H1 (cell line): Measurements from ENCODE around the gene KLF13. TPM values are rescaled to one million over a fixed set of nuclear protein-coding genes. Genes with fewer than 3 reads are reported as not detected.
A peak's percentile ranks its signal among the peaks of the same experiment; 100 is the strongest.

ENCODE experiments used
- CTCF ChIA-PET: fragments of 300-600 bp; sonication (Branson Sonifier 250); formaldehyde crosslinking; loops from one replicate; lab custom pipeline; 2021; ENCODE audit not compliant: partially characterized antibody; lab: Charles Lee
- POLR2A ChIA-PET: fragments of 300-600 bp; sonication (Branson Sonifier 250); formaldehyde crosslinking; loops from one replicate; lab custom pipeline; 2021; ENCODE audit warnings: inconsistent platforms; ENCODE audit not compliant: partially characterized antibody; lab: Charles Lee
- DNase-seq, 2 experiments: peaks; one replicate each; pipeline versions ENCODE4 v3.0.0 to v3.0.0-alpha.2; 2010 to 2022; ENCODE audit warnings: low spot score in 2 of 2, low read depth in 1 of 2, mixed read lengths in 1 of 2
- FAIRE-seq: peaks from 2 replicates; lab custom pipeline; 2011; peaks lifted over from hg19 to GRCh38; lab: Jason Lieb, UNC
- H2AFZ ChIP-seq: 2 replicates; pipeline ENCODE4 v1.8.1; 2012; ENCODE audit warnings: low read length, inconsistent platforms
- H2AK5ac ChIP-seq: 2 replicates; pipeline ENCODE4 v1.6.1; 2013; ENCODE audit warnings: low read depth, low read length
- H2BK120ac ChIP-seq: replicated peaks from 2 replicates; pipeline ENCODE3; 2013; ENCODE audit warnings: low read depth, low read length, inconsistent platforms
- H2BK12ac ChIP-seq: 2 replicates; pipeline ENCODE4 v1.6.1; 2013; ENCODE audit warnings: low read depth, low read length
- H2BK15ac ChIP-seq: 2 replicates; pipeline ENCODE4 v1.6.1; 2013; ENCODE audit warnings: low read length
- H2BK20ac ChIP-seq: 2 replicates; pipeline ENCODE4 v1.6.1; 2013; ENCODE audit warnings: low read length
- H2BK5ac ChIP-seq: 2 replicates; pipeline ENCODE4 v1.6.1; 2013; ENCODE audit warnings: low read depth, low read length
- H3K14ac ChIP-seq: 2 replicates; pipeline ENCODE4 v1.6.1; 2013; ENCODE audit warnings: inconsistent platforms; ENCODE audit not compliant: insufficient read length
- H3K18ac ChIP-seq: 2 replicates; pipeline ENCODE4 v1.6.1; 2013; ENCODE audit warnings: low read length; ENCODE audit errors: extremely low read depth
- H3K23ac ChIP-seq: 2 replicates; pipeline ENCODE4 v1.6.1; 2013; ENCODE audit warnings: inconsistent platforms; ENCODE audit not compliant: insufficient read length
- H3K23me2 ChIP-seq: 2 replicates; pipeline ENCODE4 v1.6.1; 2013; ENCODE audit warnings: low read depth, low read length
- H3K27ac ChIP-seq: 2 replicates; pipeline ENCODE4 v1.6.1; 2011; ENCODE audit warnings: low read depth, low read length, inconsistent platforms
- H3K27me3 ChIP-seq, 4 experiments: replicated peaks in 1 of 4; 1 replicate in 1 of 4; 2 replicates in 3 of 4; pipeline versions ENCODE4 v1.6.1 to v1.8.1; 2011 to 2013; ENCODE audit warnings: low read length in 3 of 4, mild to moderate bottlenecking in 3 of 4, inconsistent platforms in 2 of 4, mixed read lengths in 2 of 4, moderate library complexity in 1 of 4; ENCODE audit not compliant: control insufficient read depth in 3 of 4, insufficient read depth in 3 of 4; ENCODE audit errors: extremely low read depth in 1 of 4
- H3K36me3 ChIP-seq, 4 experiments: 2 replicates each; pipeline versions ENCODE4 v1.6.1 to v1.8.1; 2011 to 2013; ENCODE audit warnings: mild to moderate bottlenecking in 4 of 4, low read length in 3 of 4, moderate library complexity in 2 of 4, control low read depth in 1 of 4, inconsistent platforms in 1 of 4; ENCODE audit not compliant: insufficient read depth in 4 of 4, control insufficient read depth in 2 of 4
- H3K4ac ChIP-seq: replicated peaks from 2 replicates; pipeline ENCODE3; 2013; ENCODE audit warnings: low read length, low read depth, mixed read lengths, inconsistent platforms; ENCODE audit not compliant: insufficient read length
- H3K4me1 ChIP-seq, 4 experiments: replicated peaks in 1 of 4; 1 replicate in 1 of 4; 2 replicates in 3 of 4; pipeline versions ENCODE4 v1.6.1 to v1.8.1; 2011 to 2013; ENCODE audit warnings: low read length in 3 of 4, inconsistent platforms in 2 of 4, mixed read lengths in 1 of 4; ENCODE audit not compliant: insufficient read depth in 4 of 4, control insufficient read depth in 3 of 4
- H3K4me2 ChIP-seq, 2 experiments: 2 replicates each; pipeline versions ENCODE4 v1.6.1 to v1.8.1; 2011 to 2013; ENCODE audit warnings: low read depth in 2 of 2, low read length in 2 of 2, control low read depth in 1 of 2, inconsistent platforms in 1 of 2, mild to moderate bottlenecking in 1 of 2; ENCODE audit not compliant: insufficient read depth in 1 of 2
- H3K4me3 ChIP-seq, 4 experiments: fragments of 200-600, 300-600 bp in 1 of 4; sonication (generic), shearing (Covaris generic), sonication (Bioruptor Twin) in 1 of 4; 2 replicates each; pipeline versions ENCODE4 v1.5.1 to v1.8.1; 2011 to 2016; ENCODE audit warnings: low read length in 4 of 4, low read depth in 3 of 4, control low read depth in 2 of 4, inconsistent platforms in 2 of 4, mild to moderate bottlenecking in 2 of 4, mixed read lengths in 1 of 4, moderate library complexity in 1 of 4; ENCODE audit not compliant: insufficient read depth in 2 of 4; ENCODE audit errors: extremely low read depth in 1 of 4
- H3K56ac ChIP-seq: replicated peaks from 2 replicates; pipeline ENCODE3; 2013; ENCODE audit warnings: low read depth, mild to moderate bottlenecking, mixed read lengths, low read length, inconsistent platforms; ENCODE audit not compliant: insufficient read length
- H3K79me1 ChIP-seq: 2 replicates; pipeline ENCODE4 v1.6.1; 2013; ENCODE audit warnings: low read depth, low read length, control low read depth
- H3K79me2 ChIP-seq, 2 experiments: 2 replicates each; pipeline versions ENCODE4 v1.6.1 to v1.8.1; 2012 to 2013; ENCODE audit warnings: low read length in 2 of 2, mild to moderate bottlenecking in 2 of 2, inconsistent platforms in 1 of 2; ENCODE audit not compliant: insufficient read depth in 2 of 2, control insufficient read depth in 1 of 2
- H3K9ac ChIP-seq, 4 experiments: replicated peaks in 1 of 4; 1 replicate in 1 of 4; 2 replicates in 3 of 4; pipeline versions ENCODE4 v1.6.1 to v1.8.1; 2011 to 2013; ENCODE audit warnings: low read depth in 3 of 4, low read length in 3 of 4, control low read depth in 2 of 4, mild to moderate bottlenecking in 2 of 4, moderate library complexity in 2 of 4, inconsistent platforms in 1 of 4; ENCODE audit errors: extremely low read depth in 1 of 4
- H3K9me3 ChIP-seq, 2 experiments: 2 replicates each; pipeline versions ENCODE4 v1.6.1 to v1.8.1; 2012 to 2013; ENCODE audit warnings: mild to moderate bottlenecking in 2 of 2, moderate library complexity in 2 of 2, control low read depth in 1 of 2, inconsistent platforms in 1 of 2, low read depth in 1 of 2, low read length in 1 of 2, mixed read lengths in 1 of 2; ENCODE audit not compliant: insufficient read depth in 2 of 2
- H4K20me1 ChIP-seq, 2 experiments: replicated peaks in 1 of 2; 2 replicates each; pipeline versions ENCODE3 to v1.8.1; 2011 to 2013; ENCODE audit warnings: inconsistent platforms in 2 of 2, low read length in 2 of 2, mild to moderate bottlenecking in 1 of 2; ENCODE audit not compliant: insufficient read depth in 2 of 2, control insufficient read depth in 1 of 2
- H4K5ac ChIP-seq: 2 replicates; pipeline ENCODE4 v1.6.1; 2013; ENCODE audit warnings: low read length, low read depth, mixed read lengths, inconsistent platforms; ENCODE audit not compliant: insufficient read length
- H4K8ac ChIP-seq: 2 replicates; pipeline ENCODE4 v1.8.0; 2013; ENCODE audit warnings: mild to moderate bottlenecking, moderate library complexity, low read length, inconsistent platforms; ENCODE audit not compliant: insufficient read depth; ENCODE audit errors: extremely low read depth
- H4K91ac ChIP-seq: replicated peaks from 2 replicates; pipeline ENCODE3; 2013; ENCODE audit warnings: low read length, mixed read lengths, inconsistent platforms; ENCODE audit not compliant: insufficient read length
- RNF2 ChIP-seq: fragments of 200-900, 300-1000 bp; sonication (generic); IDR thresholded peaks from 2 replicates; pipeline ENCODE4 v1.7.1; 2016; ENCODE audit warnings: borderline replicate concordance, low read depth, mild to moderate bottlenecking, antibody characterized with exemption, low read length; ENCODE audit not compliant: poor library complexity, severe bottlenecking; ENCODE audit errors: missing control alignments
- RXRA ChIP-seq: IDR thresholded peaks from 2 replicates; pipeline ENCODE4 v1.6.1; 2011; ENCODE audit warnings: low read depth, mild to moderate bottlenecking, low read length, moderate library complexity; ENCODE audit not compliant: insufficient read depth
- SIX5 ChIP-seq: IDR thresholded peaks from 2 replicates; pipeline ENCODE4 v1.6.1; 2011; ENCODE audit warnings: mild to moderate bottlenecking, low read depth, low read length
- TEAD4 ChIP-seq: IDR thresholded peaks from 2 replicates; pipeline ENCODE4 v1.6.1; 2012; ENCODE audit warnings: low read depth, low read length, inconsistent platforms, mixed read lengths
- WGBS, 2 experiments: shearing (Covaris generic) in 1 of 2; methylation state at CpG; one replicate each; pipeline versions ENCODE4 v1.1.6 to v1.1.7; 2013 to 2015; ENCODE audit warnings: low lambda C conversion rate in 2 of 2, mixed read lengths in 2 of 2, inconsistent platforms in 1 of 2, low coverage in 1 of 2, missing lambda C conversion rate in 1 of 2; ENCODE audit not compliant: insufficient replicate concordance in 2 of 2, insufficient coverage in 1 of 2, insufficient read length in 1 of 2; ENCODE audit errors: extremely low coverage in 1 of 2, missing lambda C conversion rate in 1 of 2; 5-methylcytosine and 5-hydroxymethylcytosine counted together
- polyA plus RNA-seq, 7 experiments: library from polyadenylated mRNA; depleted of rRNA in 3 of 7; stranded (reverse) in 5 of 7; unstranded in 2 of 7; fragments of >200 nt in 5 of 7; fragments of 200-250 nt in 2 of 7; gene quantifications; 1 replicate in 5 of 7; 2 replicates in 1 of 7; 4 replicates in 1 of 7; pipeline versions ENCODE4 v1.2.1 to v1.2.3, GENCODE V29; 2011 to 2013; ENCODE audit warnings: missing spikeins in 2 of 7, mixed read lengths in 2 of 7
- total RNA-seq: library from RNA; stranded (reverse); fragmentation: NEBNext Ultra II Directional; extraction: Animal tissue kit (Norgen Biotek cat#: 25700); gene quantifications from 2 replicates; pipeline ENCODE4 v1.2.1, GENCODE V29; 2021

KLF13 gene
- total and polyA plus RNA-seq, 2 of the 8 experiments (the other 6 are each of a cell fraction or from before 2014, with no cell fraction given), result 18.3 to 33.4 TPM

GRCh38 chr15:31298707-31299172, 27.9 kb upstream of the KLF13 start:
- no peak overlapping the region for H4K5ac ChIP-seq
- no peak overlapping the region for H2AK5ac ChIP-seq
- no peaks in the 10 kb centered on the region for H3K23me2 ChIP-seq
- no peaks in the 10 kb centered on the region for H3K79me2 ChIP-seq
- no peak for TF ChIP-seq RNF2
- TF ChIP-seq RXRA, result no peak
- no peak for TF ChIP-seq SIX5
- TF ChIP-seq TEAD4, result no peak
- no peaks in the 10 kb centered on the region for H3K9me3 ChIP-seq
- peaks cover 8 to 28% (median 19%) of the 10 kb centered on the region in 4 experiments for H3K4me1 ChIP-seq
- peak in 1 of 2 experiments; percentile 39 for DNase-seq
- H3K18ac ChIP-seq, result no peak overlapping the region
- no peak overlapping the region for H2BK12ac ChIP-seq
- H3K14ac ChIP-seq, result no peak overlapping the region
- peak overlapping the region; percentile 57 for H4K91ac ChIP-seq
- 90% methylated on average over 7 of the region's 11 CpGs; no CpG with 5 or more reads in 1 of the 2 experiments for WGBS, 2 experiments
- H3K4me3 ChIP-seq, result no peak overlapping the region
- H3K79me1 ChIP-seq, result no peaks in the 10 kb centered on the region
- H4K20me1 ChIP-seq, result no peaks in the 10 kb centered on the region
- H3K9ac ChIP-seq, result no peak overlapping the region
- H2BK5ac ChIP-seq, result no peak overlapping the region
- no peak for FAIRE-seq
- H3K36me3 ChIP-seq, result no peaks in the 10 kb centered on the region
- no peaks in the 10 kb centered on the region; a peak in 1 of 7 replicates for H3K27me3 ChIP-seq
- no peak overlapping the region for H3K23ac ChIP-seq
- H4K8ac ChIP-seq, result no peak overlapping the region; the same call in 1 of the 2 replicates
- POLR2A ChIA-PET, result no interaction called here
- H2BK15ac ChIP-seq, result peak overlapping the region; percentile 65; the same call in 1 of the 2 replicates
- no peak overlapping the region for H3K4me2 ChIP-seq
- no peak overlapping the region for H3K4ac ChIP-seq
- no peak overlapping the region for H2BK120ac ChIP-seq
- no peak overlapping the region for H2BK20ac ChIP-seq
- no peak overlapping the region for H3K27ac ChIP-seq
- H3K56ac ChIP-seq, result no peak overlapping the region
- CTCF ChIA-PET, result interaction anchor here (0.9 to 1.5 kb wide), 3 partner anchors 20 to 190 kb away, joined by 3 to 4 read pairs (median 3); no protein-coding TSS in a partner anchor
- no peak overlapping the region for H2AFZ ChIP-seq
